Stimulated activated CD8-positive, alpha-beta memory T cell treated with anti-CD3 and anti-CD28 coated beads, Interleukin-4, amount 100 ng/mL, for 48 hours (primary cell): ENCODE results near the gene GFM1.

Experiments
- DNase-seq: peaks from one replicate; pipeline ENCODE4 v3.0.0-alpha.2; 2020

Gene GFM1

GRCh38 chr3:158728851-158729250 lies 84.5 kb downstream of the GFM1 start:
- no peak for DNase-seq

- DNase-seq = no peak
Observed at GRCh38 chr3:158731486-158731885, 87.2 kb downstream of the GFM1 start.

- peak; percentile 65 for DNase-seq
Observed at GRCh38 chr3:158731938-158732855, 87.9 kb downstream of the GFM1 start, which contains the start of gene RARRES1. TSS of gene RARRES1 (minus strand) at chr3:158732457. CDS start at chr3:158732415, 42 bp downstream.

GRCh38 chr3:158732856-158733200 lies 88.5 kb downstream of the GFM1 start:
- DNase-seq = no peak

- no peak for DNase-seq
Observed at GRCh38 chr3:158733656-158734055, 89.3 kb downstream of the GFM1 start.

- no peak for DNase-seq
Observed at GRCh38 chr3:158735296-158736033, 91.1 kb downstream of the GFM1 start.

GRCh38 chr3:158737410-158737809 lies 93.1 kb downstream of the GFM1 start:
- DNase-seq = no peak

- no peak for DNase-seq
Observed at GRCh38 chr3:158737976-158738615, 93.8 kb downstream of the GFM1 start.

- no peak for DNase-seq
Observed at GRCh38 chr3:158738653-158739052, 94.3 kb downstream of the GFM1 start.

GRCh38 chr3:158739078-158739477 lies 94.8 kb downstream of the GFM1 start:
- DNase-seq = no peak

- no peak for DNase-seq
Observed at GRCh38 chr3:158739661-158740060, 95.3 kb downstream of the GFM1 start.
